Measurements from ENCODE around the gene RAB3A. TPM values are rescaled to one million over a fixed set of nuclear protein-coding genes. Genes with fewer than 3 reads are reported as not detected.

The RAB3A gene
- total and polyA plus RNA-seq, 9 of the 15 experiments (the other 6 are each of a cell fraction or from before 2014, with no cell fraction given), result 0.17 to 5.1 (median 0.90) TPM; not detected in 1

- no peak for TF ChIP-seq ZNF740 (CRISPR knock-in tag; IDR thresholded peaks at IDR 0.05)
- TF ChIP-seq ZNF740 (tag; IDR thresholded peaks at IDR 0.05), result no peak
- peak in 1 of 2 experiments; percentile 79; a peak in 2 of 4 replicates for TF ChIP-seq ARNT (IDR thresholded peaks at IDR 0.05)
- TF ChIP-seq CEBPG (CRISPR knock-in tag; IDR thresholded peaks at IDR 0.05), result no peak
- TF ChIP-seq CEBPG (tag; conservative IDR thresholded peaks at IDR 0.05 in 1 of 2, IDR thresholded peaks at IDR 0.05 in 1 of 2), result no peak
- no peak for TF ChIP-seq ARID3A (IDR thresholded peaks at IDR 0.05; ENCODE audit: borderline replicate concordance, low read depth, low read length)
- no peak for TF ChIP-seq RBM22 (IDR thresholded peaks at IDR 0.05; ENCODE audit: low read depth, low read length, poor library complexity, severe bottlenecking)
- no peak for TF ChIP-seq ZNF655 (CRISPR knock-in tag; IDR thresholded peaks at IDR 0.05)
- TF ChIP-seq PREB (CRISPR knock-in tag; IDR thresholded peaks at IDR 0.05), result no peak
- peak; percentile 50 for TF ChIP-seq SAP30 (IDR thresholded peaks at IDR 0.05; ENCODE audit: borderline replicate concordance, insufficient read depth, low read depth, low read length, poor library complexity, severe bottlenecking)
- TF ChIP-seq FIP1L1 (IDR thresholded peaks at IDR 0.05; ENCODE audit: low read depth, low read length, poor library complexity, severe bottlenecking), result no peak
- peak; percentile 21; the same call in 1 of the 2 replicates for TF ChIP-seq MAFK (IDR thresholded peaks at IDR 0.05; ENCODE audit: low read length)
- TF ChIP-seq MCM2 (IDR thresholded peaks at IDR 0.05; ENCODE audit: low read depth), result no peak
- no peak for TF ChIP-seq PHB (CRISPR knock-in tag; IDR thresholded peaks at IDR 0.05)
- peak; percentile 59 to 93; a peak in 3 of 4 replicates for TF ChIP-seq SIN3A (IDR thresholded peaks at IDR 0.05; ENCODE audit: borderline replicate concordance in 2 of 2, control insufficient read depth in 1 of 2, low read depth in 2 of 2, low read length in 2 of 2)
- peak; percentile 58; the same call in 1 of the 2 replicates for TF ChIP-seq EP400 (IDR thresholded peaks at IDR 0.05)
- no peak for TF ChIP-seq ZNF316 (IDR thresholded peaks at IDR 0.05)
- TF ChIP-seq CBX1 (IDR thresholded peaks at IDR 0.05; ENCODE audit: low read depth), result no peak; the same call in 1 of the 2 replicates
- peak; percentile 54 for TF ChIP-seq MYC (IDR thresholded peaks at IDR 0.05; ENCODE audit: low read depth, low read length)
- TF ChIP-seq MYC (CRISPR knock-in tag; IDR thresholded peaks at IDR 0.05; ENCODE audit: borderline replicate concordance, low read depth), result no peak
- no peak for TF ChIP-seq NELFE (IDR thresholded peaks at IDR 0.05; ENCODE audit: insufficient read depth, insufficient read length)
- peak; percentile 88 for TF ChIP-seq ELF1 (tag; IDR thresholded peaks at IDR 0.05)
- TF ChIP-seq HIVEP1 (CRISPR knock-in tag; IDR thresholded peaks at IDR 0.05), result no peak
- no peak for TF ChIP-seq SLC30A9 (CRISPR knock-in tag; IDR thresholded peaks at IDR 0.05)
- no peak for TF ChIP-seq KAT8 (IDR thresholded peaks at IDR 0.05; ENCODE audit: low read depth)
- TF ChIP-seq ZNF57 (CRISPR knock-in tag; IDR thresholded peaks at IDR 0.05), result no peak
Measured at GRCh38 chr19:18152442-18152816, 51.4 kb downstream of the RAB3A start (continued).
